SK-N-SH (cell line): ENCODE data around the gene RBMS3. TPM values are rescaled to one million over a fixed set of nuclear protein-coding genes. Genes with fewer than 3 reads are reported as not detected.

Experiments
- CTCF ChIA-PET: fragments of 300-600, 350-600 bp; formaldehyde crosslinking; extraction: SDS; loops from one replicate; lab custom pipeline; 2021; lab: Yijun Ruan, JAX
- POLR2A ChIA-PET: fragments of 350-600 bp; sonication (Branson Sonifier 250); formaldehyde crosslinking; extraction: SDS; loops from one replicate; lab custom pipeline; 2020; ENCODE audit warnings: antibody characterized with exemption, inconsistent platforms; lab: Yijun Ruan, JAX
- DNase-seq: peaks from one replicate; pipeline ENCODE4 v3.0.0; 2012
- H2AFZ ChIP-seq: fragments of 200-600 bp; sonication (generic); 2 replicates; pipeline ENCODE4 v1.8.1; 2016; ENCODE audit warnings: antibody characterized with exemption, mild to moderate bottlenecking, low read depth
- H3F3A ChIP-seq: fragments of 200-600 bp; sonication (generic); replicated peaks from 2 replicates; pipeline ENCODE3; 2016; ENCODE audit warnings: antibody characterized with exemption, mild to moderate bottlenecking; ENCODE audit not compliant: insufficient read depth
- H3K27ac ChIP-seq, 2 experiments: fragments of 200-500 bp in 1 of 2; fragments of 200-600 bp in 1 of 2; sonication (Bioruptor generic) in 1 of 2; sonication (generic), shearing (Covaris generic) in 1 of 2; 2 replicates each; pipeline versions ENCODE4 v1.5.1 to v1.6.1; 2014 to 2016; ENCODE audit warnings: low read depth in 2 of 2, inconsistent platforms in 1 of 2, low read length in 1 of 2, mild to moderate bottlenecking in 1 of 2, mixed read lengths in 1 of 2
- H3K27me3 ChIP-seq: fragments of 200-600 bp; sonication (generic), shearing (Covaris generic); 2 replicates; pipeline ENCODE4 v1.6.1; 2016; ENCODE audit warnings: mixed run types; ENCODE audit not compliant: insufficient read depth
- H3K36me3 ChIP-seq, 2 experiments: fragments of 200-500 bp in 1 of 2; fragments of 200-600 bp in 1 of 2; sonication (Bioruptor generic) in 1 of 2; sonication (generic) in 1 of 2; replicated peaks in 1 of 2; 2 replicates each; pipeline versions ENCODE3 to v1.5.1; 2014 to 2016; ENCODE audit warnings: low read length in 1 of 2, mild to moderate bottlenecking in 1 of 2; ENCODE audit not compliant: insufficient read depth in 2 of 2, control insufficient read depth in 1 of 2
- H3K4me1 ChIP-seq, 2 experiments: fragments of 200-500 bp in 1 of 2; fragments of 200-600 bp in 1 of 2; sonication (Bioruptor generic) in 1 of 2; sonication (generic), shearing (Covaris generic) in 1 of 2; 2 replicates each; pipeline versions ENCODE4 v1.5.1 to v1.6.1; 2014 to 2016; ENCODE audit warnings: low read depth in 1 of 2, low read length in 1 of 2, mixed run types in 1 of 2; ENCODE audit not compliant: insufficient read depth in 2 of 2, control insufficient read depth in 1 of 2
- H3K4me2 ChIP-seq: fragments of 200-600 bp; sonication (generic), shearing (Covaris generic); 2 replicates; pipeline ENCODE4 v1.6.1; 2017; ENCODE audit warnings: mixed run types
- H3K4me3 ChIP-seq, 2 experiments: fragments of 200-500 bp in 1 of 2; fragments of 200-600 bp in 1 of 2; sonication (Bioruptor generic) in 1 of 2; sonication (generic), shearing (Covaris generic) in 1 of 2; 2 replicates each; pipeline versions ENCODE4 v1.5.1 to v1.8.1; 2014 to 2016; ENCODE audit warnings: low read depth in 2 of 2, inconsistent platforms in 1 of 2, low read length in 1 of 2, mild to moderate bottlenecking in 1 of 2, mixed read lengths in 1 of 2, moderate library complexity in 1 of 2
- H3K79me2 ChIP-seq: fragments of 200-600 bp; sonication (generic); 2 replicates; pipeline ENCODE4 v1.8.1; 2017; ENCODE audit warnings: mild to moderate bottlenecking; ENCODE audit not compliant: insufficient read depth
- H3K9ac ChIP-seq: fragments of 200-600 bp; sonication (generic); 2 replicates; pipeline ENCODE4 v1.6.1; 2017; ENCODE audit warnings: mixed run types
- H3K9me2 ChIP-seq: fragments of 200-600 bp; sonication (generic); 2 replicates; pipeline ENCODE4 v1.6.1; 2017; ENCODE audit warnings: mixed run types
- H3K9me3 ChIP-seq: fragments of 200-600 bp; sonication (generic); 2 replicates; pipeline ENCODE4 v1.6.1; 2017; ENCODE audit warnings: mixed run types, mild to moderate bottlenecking, moderate library complexity
- H4K20me1 ChIP-seq: fragments of 200-600 bp; sonication (generic); 2 replicates; pipeline ENCODE4 v1.6.1; 2017; ENCODE audit warnings: mild to moderate bottlenecking, mixed run types; ENCODE audit not compliant: insufficient read depth
- CHD2 ChIP-seq: fragments of 150-350 bp; IDR thresholded peaks from 2 replicates; pipeline ENCODE4 v1.6.1; 2018; ENCODE audit warnings: low read length; ENCODE audit not compliant: partially characterized antibody
- CTCF ChIP-seq: fragments of 200-600 bp; sonication (generic); IDR thresholded peaks from 2 replicates; pipeline ENCODE4 v1.6.1; 2017; ENCODE audit warnings: antibody characterized with exemption, mild to moderate bottlenecking, moderate library complexity
- ELF1 ChIP-seq: IDR thresholded peaks from 2 replicates; pipeline ENCODE4 v1.4.0; 2012
- EP300 ChIP-seq, 2 experiments: IDR thresholded peaks; 2 replicates each; pipeline versions ENCODE4 v1.4.0 to v1.6.1; 2012; ENCODE audit warnings: borderline replicate concordance in 1 of 2, low read depth in 1 of 2, low read length in 1 of 2
- EZH2phosphoT487 ChIP-seq: fragments of 200-600 bp; sonication (generic); IDR thresholded peaks from 2 replicates; pipeline ENCODE4 v1.6.1; 2017; ENCODE audit warnings: low read depth, mixed run types, mild to moderate bottlenecking, antibody characterized with exemption, moderate library complexity, borderline replicate concordance
- FOSL2 ChIP-seq: IDR thresholded peaks from 2 replicates; pipeline ENCODE4 v1.4.0; 2012; ENCODE audit warnings: low read depth, mild to moderate bottlenecking, moderate library complexity, borderline replicate concordance
- FOXJ3 ChIP-seq: sonication (generic); formaldehyde crosslinking; IDR thresholded peaks from 2 replicates; pipeline ENCODE4 v1.5.1; 2020; ENCODE audit warnings: mild to moderate bottlenecking, missing genetic modification reagents
- FOXM1 ChIP-seq: IDR thresholded peaks from 2 replicates; pipeline ENCODE4 v1.4.0; 2012; ENCODE audit warnings: low read depth, mild to moderate bottlenecking
- GABPA ChIP-seq: IDR thresholded peaks from 2 replicates; pipeline ENCODE4 v1.4.0; 2012; ENCODE audit warnings: low read depth, mild to moderate bottlenecking
- GATA2 ChIP-seq: sonication (generic); formaldehyde crosslinking; IDR thresholded peaks from 2 replicates; pipeline ENCODE4 v1.5.0; 2020; ENCODE audit warnings: mild to moderate bottlenecking, missing genetic modification reagents
- IRF3 ChIP-seq: fragments of 150-350 bp; IDR thresholded peaks from 2 replicates; pipeline ENCODE4 v1.6.1; 2016; ENCODE audit warnings: mild to moderate bottlenecking, low read depth, low read length
- JUND ChIP-seq: IDR thresholded peaks from 2 replicates; pipeline ENCODE4 v1.4.0; 2012
- MAX ChIP-seq: IDR thresholded peaks from 2 replicates; pipeline ENCODE4 v1.4.0; 2012; ENCODE audit warnings: low read depth
- MEF2A ChIP-seq: IDR thresholded peaks from 2 replicates; pipeline ENCODE4 v1.4.0; 2012; ENCODE audit warnings: low read depth, borderline replicate concordance
- MXI1 ChIP-seq: IDR thresholded peaks from 2 replicates; pipeline ENCODE4 v1.6.1; 2012; ENCODE audit warnings: mild to moderate bottlenecking, low read depth, low read length, improper control_type of control experiment
- NRF1 ChIP-seq: IDR thresholded peaks from 2 replicates; pipeline ENCODE4 v1.6.1; 2012; ENCODE audit warnings: low read depth, mild to moderate bottlenecking, low read length
- PBX3 ChIP-seq: IDR thresholded peaks from 2 replicates; pipeline ENCODE4; 2012
- POLR2AphosphoS5 ChIP-seq: IDR thresholded peaks from 2 replicates; pipeline ENCODE4 v1.6.1; 2012; ENCODE audit warnings: low read depth, low read length
- RAD21 ChIP-seq: IDR thresholded peaks from 2 replicates; pipeline ENCODE4 v1.6.1; 2012; ENCODE audit warnings: mild to moderate bottlenecking, low read length
- RCOR1 ChIP-seq: fragments of 150-350 bp; IDR thresholded peaks from 2 replicates; pipeline ENCODE4 v1.6.1; 2017; ENCODE audit warnings: antibody characterized with exemption, low read length
- RFX5 ChIP-seq: IDR thresholded peaks from 2 replicates; pipeline ENCODE4 v1.6.1; 2012; ENCODE audit warnings: mild to moderate bottlenecking, improper control_type of control experiment, low read length
- RXRA ChIP-seq: IDR thresholded peaks from 2 replicates; pipeline ENCODE4 v1.4.0; 2012; ENCODE audit warnings: low read depth, mild to moderate bottlenecking, borderline replicate concordance
- SIN3A ChIP-seq: IDR thresholded peaks from 2 replicates; pipeline ENCODE4 v1.6.1; 2012; ENCODE audit warnings: low read depth, mild to moderate bottlenecking, low read length, moderate library complexity, borderline replicate concordance
- SMC3 ChIP-seq: IDR thresholded peaks from 2 replicates; pipeline ENCODE4 v1.6.1; 2012; ENCODE audit warnings: low read depth, low read length, improper control_type of control experiment
- TCF12 ChIP-seq: IDR thresholded peaks from 2 replicates; pipeline ENCODE4 v1.4.0; 2012
- TEAD4 ChIP-seq: IDR thresholded peaks from 2 replicates; pipeline ENCODE4 v1.4.0; 2012; ENCODE audit warnings: mild to moderate bottlenecking, borderline replicate concordance; ENCODE audit not compliant: insufficient read depth
- USF1 ChIP-seq: IDR thresholded peaks from 2 replicates; pipeline ENCODE4 v1.4.0; 2012; ENCODE audit warnings: low read depth, borderline replicate concordance
- USF2 ChIP-seq: fragments of 150-350 bp; IDR thresholded peaks from 2 replicates; pipeline ENCODE4 v1.6.1; 2017; ENCODE audit warnings: antibody characterized with exemption, low read length, low read depth, borderline replicate concordance
- YY1 ChIP-seq: IDR thresholded peaks from 2 replicates; pipeline ENCODE4 v1.4.0; 2012; ENCODE audit warnings: low read depth, mild to moderate bottlenecking
- WGBS: methylation state at CpG from one replicate; pipeline ENCODE4 v1.1.6; 2017; ENCODE audit warnings: low lambda C conversion rate; 5-methylcytosine and 5-hydroxymethylcytosine counted together
- polyA plus RNA-seq, 3 experiments: library from polyadenylated mRNA; depleted of rRNA; stranded (reverse); fragments of >200 nt; gene quantifications; 2 replicates each; pipeline ENCODE4 v1.2.3, GENCODE V29; 2012

RBMS3 gene
- polyA plus RNA-seq, 1 of the 3 experiments (the other 2 are of a cell fraction): 8.2 TPM

GRCh38 chr3:29453284-29454001 lies 172.6 kb downstream of the RBMS3 start:
- Histone ChIP-seq H3K4me2 (peak overlapping the region; percentile 54), H3K27me3 (no peaks in the 10 kb centered on the region), H3K4me1 (peaks cover 24 to 38% of the 10 kb centered on the region in 2 experiments), H3K27ac (peak overlapping the region; percentile 51 to 99), H3K9ac (no peak overlapping the region; the same call in 1 of the 2 replicates), H4K20me1 (no peaks in the 10 kb centered on the region), H3F3A (peaks cover 9% of the 10 kb centered on the region), H3K79me2 (peaks cover 20% of the 10 kb centered on the region; the same call in 1 of the 2 replicates), H3K4me3 (peak overlapping the region in 1 of 2 experiments; percentile 3; a peak in 1 of 4 replicates), H2AFZ (peak overlapping the region; percentile 19), H3K36me3 (peaks cover 5 to 17% of the 10 kb centered on the region in 2 experiments), H3K9me2 (no peaks in the 10 kb centered on the region), H3K9me3 (no peaks in the 10 kb centered on the region)
- DNase-seq: peak; percentile 55
- ChIA-PET POLR2A (interaction anchor here (0.6 to 1.4 kb wide), 4 partner anchors 13 to 118 kb away, joined by 3 to 5 read pairs (median 4); no protein-coding TSS in a partner anchor), CTCF (interaction anchor here (1.3 to 1.6 kb wide), 5 partner anchors 19 to 310 kb away, joined by 3 to 5 read pairs (median 3); partner anchors contain the start of gene RBMS3)
- 24% methylated on average over 6 of the region's 7 CpGs for WGBS
- TF ChIP-seq CTCF (no peak), GABPA (peak; percentile 50; the same call in 1 of the 2 replicates), JUND (peak; percentile 24; the same call in 1 of the 2 replicates), RFX5 (no peak), SMC3 (no peak), IRF3 (no peak), RXRA (no peak), RAD21 (no peak; the same call in 1 of the 2 replicates), USF1 (no peak), FOXJ3 (CRISPR knock-in tag) (no peak), RCOR1 (peak; percentile 82), EZH2phosphoT487 (no peak), NRF1 (no peak), SIN3A (no peak), FOSL2 (no peak), CHD2 (peak; percentile 27), MAX (no peak), PBX3 (no peak), TCF12 (peak; percentile 75), POLR2AphosphoS5 (peak; percentile 39; the same call in 1 of the 2 replicates), GATA2 (CRISPR knock-in tag) (peak; percentile 65), FOXM1 (no peak), MXI1 (peak; percentile 50; the same call in 1 of the 2 replicates), EP300 (IDR thresholded peaks at IDR 0.05; ENCODE audit: borderline replicate concordance in 1 of 2, low read depth in 1 of 2, low read length in 1 of 2) (peak; percentile 42 to 89; a peak in 3 of 4 replicates), ELF1 (peak; percentile 46; the same call in 1 of the 2 replicates), YY1 (no peak), TEAD4 (no peak), MEF2A (no peak), USF2 (no peak)
